Natural killer cell (primary cell): ENCODE results near the gene STAP1. TPM values are rescaled to one million over a fixed set of nuclear protein-coding genes. Genes with fewer than 3 reads are reported as not detected.
A peak's percentile ranks its signal among the peaks of the same experiment; 100 is the strongest.

Experiments used
- ATAC-seq, 3 donors: fragments of 150-1000 bp in 2 of 3; fragments of 200-7000 bp in 1 of 3; cut with Tn5 transposase; 1 replicate in 1 of 3; 2 replicates in 2 of 3; pipeline ENCODE4 v1.10.0; 2021; ENCODE audit warnings: mild to moderate bottlenecking in 2 of 3, moderate library complexity in 2 of 3
- DNase-seq, 2 donors: peaks; one replicate each; pipeline versions ENCODE4 v3.0.0 to v3.0.0-alpha.2; 2013 to 2021; ENCODE audit warnings: mixed read lengths in 1 of 2
- H3K27ac ChIP-seq: one replicate; pipeline ENCODE4 v1.5.1; 2013; ENCODE audit warnings: mild to moderate bottlenecking, low read length
- H3K27me3 ChIP-seq: one replicate; pipeline ENCODE4 v1.6.1; 2013; ENCODE audit warnings: low read length; ENCODE audit not compliant: control insufficient read depth, insufficient read depth
- H3K36me3 ChIP-seq: one replicate; pipeline ENCODE4 v1.6.1; 2013; ENCODE audit warnings: low read length; ENCODE audit not compliant: control insufficient read depth, insufficient read depth
- H3K4me1 ChIP-seq: one replicate; pipeline ENCODE4 v1.6.1; 2013; ENCODE audit warnings: low read length; ENCODE audit not compliant: control insufficient read depth, insufficient read depth
- H3K4me3 ChIP-seq: one replicate; pipeline ENCODE4 v1.5.1; 2013; ENCODE audit warnings: low read length
- H3K9me3 ChIP-seq: one replicate; pipeline ENCODE4 v1.6.1; 2013; ENCODE audit warnings: low read length; ENCODE audit not compliant: control insufficient read depth, insufficient read depth
- H3K27ac Mint-ChIP-seq, 2 donors: one replicate each; pipeline ENCODE4 v1.8.0; 2022; ENCODE audit warnings: mild to moderate bottlenecking in 2 of 2, mixed read lengths in 2 of 2, moderate library complexity in 1 of 2
- H3K27me3 Mint-ChIP-seq, 2 donors: one replicate each; pipeline ENCODE4 v1.8.0; 2022; ENCODE audit warnings: low read depth in 2 of 2, mixed read lengths in 2 of 2
- H3K36me3 Mint-ChIP-seq: one replicate; pipeline ENCODE4 v1.8.0; 2022; ENCODE audit warnings: mixed read lengths
- H3K4me1 Mint-ChIP-seq, 2 donors: one replicate each; pipeline ENCODE4 v1.8.0; 2022; ENCODE audit warnings: mixed read lengths in 2 of 2
- H3K4me3 Mint-ChIP-seq: one replicate; pipeline ENCODE4 v1.8.0; 2022; ENCODE audit warnings: mild to moderate bottlenecking, moderate library complexity, mixed read lengths
- H3K9me3 Mint-ChIP-seq, 2 donors: one replicate each; pipeline ENCODE4 v1.8.0; 2022; ENCODE audit warnings: mixed read lengths in 2 of 2
- CTCF ChIP-seq: fragments of 200-600 bp; IDR thresholded peaks from one replicate; pipeline ENCODE4 v1.8.0; 2022; ENCODE audit warnings: antibody characterized with exemption
- WGBS: methylation state at CpG from one replicate; pipeline ENCODE4 v1.1.7; 2013; ENCODE audit warnings: missing lambda C conversion rate; ENCODE audit not compliant: insufficient coverage; 5-methylcytosine and 5-hydroxymethylcytosine counted together
- intact Hi-C: fragments of 100-400 bp; cut with micrococcal nuclease; formaldehyde crosslinking; loops from one replicate; pipeline ENCODE4 v1.14.2; 2022
- total RNA-seq, 4 donors: library from RNA; stranded (reverse); fragments of 120-200 nt in 1 of 4; gene quantifications; one replicate each; pipeline versions ENCODE4 v1.2.3 to v1.2.4, GENCODE V29; 2013 to 2022

The STAP1 gene
- total RNA-seq, 3 donors from 2014 or later (not counting 1 experiment from before 2014, with no cell fraction given), result 11.3 to 11.4 (median 11.4) TPM

- H3K4me3 Mint-ChIP-seq, result no peak overlapping the region
- H3K27ac Mint-ChIP-seq, result no peak overlapping the region
- H3K36me3 Mint-ChIP-seq, result no peaks in the 10 kb centered on the region
- no peak for TF ChIP-seq CTCF
- 92% methylated on average over 1 of the region's 1 CpG for WGBS
- Histone ChIP-seq H3K27ac (no peak overlapping the region), H3K9me3 (no peaks in the 10 kb centered on the region), H3K4me1 (no peaks in the 10 kb centered on the region), H3K36me3 (peaks cover 5% of the 10 kb centered on the region), H3K27me3 (no peaks in the 10 kb centered on the region), H3K4me3 (no peak overlapping the region)
- ATAC-seq (no peak), DNase-seq (no peak)
- no peaks in the 10 kb centered on the region for H3K27me3 Mint-ChIP-seq
- H3K4me1 Mint-ChIP-seq, result peaks cover 11 to 21% of the 10 kb centered on the region in 2 donors
- H3K9me3 Mint-ChIP-seq, result no peaks in the 10 kb centered on the region
- intact Hi-C loops, result no loop called here
Measured at GRCh38 chr4:67570537-67570936, 12.0 kb downstream of the STAP1 start.

DNA sequence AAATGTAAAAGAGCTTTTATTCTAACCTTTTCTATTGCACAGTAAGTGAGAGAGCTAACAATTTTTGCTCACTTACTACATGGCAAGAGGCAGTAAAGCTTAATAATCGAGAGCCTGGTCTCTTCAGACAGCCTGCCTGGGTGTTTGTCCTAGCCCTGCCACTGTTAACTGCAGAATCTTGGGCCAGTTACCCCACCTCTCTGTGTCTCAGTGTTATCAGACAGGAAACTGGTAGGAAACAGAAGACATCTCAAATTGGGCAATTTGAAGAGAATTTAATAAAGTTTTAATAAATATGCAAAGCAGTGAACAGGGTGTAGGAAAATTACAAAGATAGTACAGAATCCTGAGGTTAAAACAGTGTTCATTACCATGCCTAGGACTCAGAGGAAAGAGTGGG is 13.4 kb downstream of the STAP1 start:
- H3K9me3 ChIP-seq, result no peaks in the 10 kb centered on the region
- peak in 1 of 3 donors; percentile 39 for ATAC-seq
- peaks cover 4% of the 10 kb centered on the region for H3K4me1 ChIP-seq
- H3K27ac ChIP-seq, result no peak overlapping the region
- DNase-seq, result no peak
- H3K9me3 Mint-ChIP-seq, result no peaks in the 10 kb centered on the region
- H3K4me3 Mint-ChIP-seq, result no peak overlapping the region
- H3K27me3 ChIP-seq, result no peaks in the 10 kb centered on the region
- TF ChIP-seq CTCF, result no peak
- H3K4me3 ChIP-seq, result no peak overlapping the region
- intact Hi-C loops, result no loop called here
- 17% methylated on average over 1 of the region's 1 CpG for WGBS
- no peaks in the 10 kb centered on the region for H3K27me3 Mint-ChIP-seq
- peak overlapping the region in 1 of 2 donors; percentile 27 for H3K27ac Mint-ChIP-seq
- peaks cover 5% of the 10 kb centered on the region for H3K36me3 ChIP-seq
- no peaks in the 10 kb centered on the region for H3K36me3 Mint-ChIP-seq
- H3K4me1 Mint-ChIP-seq, result peaks cover 22 to 33% of the 10 kb centered on the region in 2 donors

- H3K9me3 ChIP-seq, result no peaks in the 10 kb centered on the region
- no peaks in the 10 kb centered on the region for H3K27me3 Mint-ChIP-seq
- DNase-seq, result peak in 1 of 2 donors; percentile 13
Measured at GRCh38 chr4:67573193-67573592, 14.7 kb downstream of the STAP1 start.

More at GRCh38 chr4:67573193-67573592, 14.7 kb downstream of the STAP1 start:
- H3K4me3 ChIP-seq, result no peak overlapping the region
- Mint-ChIP-seq H3K9me3 (no peaks in the 10 kb centered on the region), H3K27ac (peak overlapping the region; percentile 9 to 27), H3K4me1 (peaks cover 16 to 27% of the 10 kb centered on the region in 2 donors), H3K4me3 (no peak overlapping the region), H3K36me3 (no peaks in the 10 kb centered on the region)
- H3K27me3 ChIP-seq, result no peaks in the 10 kb centered on the region
- intact Hi-C loops, result no loop called here
- TF ChIP-seq CTCF, result no peak
- H3K36me3 ChIP-seq, result peaks cover 9% of the 10 kb centered on the region
- H3K4me1 ChIP-seq, result peaks cover 4% of the 10 kb centered on the region
- no peak overlapping the region for H3K27ac ChIP-seq
- peak in 1 of 3 donors; percentile 50 for ATAC-seq
